Activated CD4-positive, CD25-positive, alpha-beta regulatory T cell treated with anti-CD3 and anti-CD28 coated beads, Interleukin-2, amount 50 U/mL, for 24 hours (primary cell): ENCODE results near the gene SELENOM.
A peak's percentile ranks its signal among the peaks of the same experiment; 100 is the strongest.

ENCODE experiments used
- ATAC-seq, 2 donors: fragments of 150-1000 bp; cut with Tn5 transposase; one replicate each; pipeline ENCODE4 v1.10.0; 2021; ENCODE audit warnings: mild to moderate bottlenecking in 1 of 2, moderate library complexity in 1 of 2

Gene SELENOM

DNA sequence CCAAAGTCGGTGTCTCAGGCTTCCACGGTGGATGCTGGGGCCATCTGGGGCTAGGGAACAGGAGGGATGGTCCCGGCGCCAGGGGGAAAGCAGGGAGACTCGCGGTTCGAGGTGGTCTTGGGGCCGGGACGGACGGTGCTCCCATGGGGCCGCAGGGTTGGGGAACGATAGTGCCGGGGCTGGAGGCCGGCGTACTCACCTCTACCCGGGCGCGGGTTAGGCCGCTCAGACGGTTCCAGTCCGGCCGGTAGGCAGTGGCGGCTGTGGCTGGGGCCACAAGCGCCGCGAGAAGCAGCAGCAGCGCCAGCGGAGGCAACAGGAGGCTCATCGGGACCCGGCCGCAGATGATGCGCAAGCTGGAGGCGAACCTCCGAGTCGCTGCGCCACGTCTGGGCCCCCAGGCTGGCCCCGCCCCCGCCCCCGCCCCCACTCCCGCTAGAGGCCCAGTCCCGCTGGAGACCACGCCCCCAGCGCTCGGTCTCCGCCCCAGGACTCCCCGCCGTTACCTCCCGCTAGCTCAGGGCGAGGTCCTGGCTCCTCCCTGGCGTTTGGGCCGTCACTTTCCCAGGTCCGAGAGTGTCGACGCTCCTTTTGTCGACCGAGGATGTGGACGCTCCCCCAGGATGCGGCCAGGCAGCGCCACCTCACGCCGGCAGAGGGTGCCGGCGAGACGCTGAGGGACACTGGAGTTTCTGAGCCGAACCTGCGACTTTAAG lies at the start of gene SELENOM:
TSS of gene SELENOM (minus strand) at position 391 of the 716 bp plus-strand sequence. CDS start at position 328, 63 bp downstream.
- peak; percentile 94 to 95 for ATAC-seq

DNA sequence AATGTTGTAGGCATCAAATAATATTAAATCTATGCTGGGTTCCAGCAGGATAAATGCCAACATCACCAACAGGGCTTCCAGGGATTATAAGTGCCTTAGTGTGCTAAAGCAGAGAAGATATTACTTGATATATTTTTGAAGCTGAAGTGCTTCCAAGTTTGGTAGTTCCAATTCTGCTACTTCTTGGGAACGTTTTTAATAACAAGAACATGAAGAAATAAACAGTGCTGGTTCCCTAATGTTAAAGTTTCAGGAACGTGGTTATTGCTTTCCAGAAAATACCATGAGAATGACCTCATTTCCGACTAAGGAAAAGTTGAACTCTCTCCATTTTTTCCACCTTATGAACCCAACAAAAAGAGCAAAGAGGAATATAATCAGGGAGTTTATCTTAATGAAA lies 48.1 kb upstream of the SELENOM start:
- ATAC-seq, result no peak

DNA sequence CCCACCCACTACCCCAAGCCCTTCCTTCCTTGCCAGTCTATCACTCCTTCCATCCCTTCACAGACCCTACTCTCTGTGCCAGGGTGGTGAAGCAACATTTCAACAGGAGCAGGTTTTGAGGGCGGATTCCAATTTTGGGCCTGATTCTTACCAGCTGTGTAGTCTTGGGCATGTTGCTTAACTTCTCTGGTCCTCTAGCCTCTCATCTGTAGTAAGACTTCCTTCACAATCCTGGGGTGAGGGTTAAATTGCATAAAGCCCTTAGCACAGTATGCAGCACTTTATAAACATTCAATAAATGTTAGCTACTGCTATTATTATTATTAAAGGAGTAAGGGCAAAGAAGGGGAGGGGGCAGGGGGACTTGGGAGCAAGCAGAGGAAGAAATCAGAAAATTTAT lies 47.6 kb upstream of the SELENOM start:
- no peak for ATAC-seq

DNA sequence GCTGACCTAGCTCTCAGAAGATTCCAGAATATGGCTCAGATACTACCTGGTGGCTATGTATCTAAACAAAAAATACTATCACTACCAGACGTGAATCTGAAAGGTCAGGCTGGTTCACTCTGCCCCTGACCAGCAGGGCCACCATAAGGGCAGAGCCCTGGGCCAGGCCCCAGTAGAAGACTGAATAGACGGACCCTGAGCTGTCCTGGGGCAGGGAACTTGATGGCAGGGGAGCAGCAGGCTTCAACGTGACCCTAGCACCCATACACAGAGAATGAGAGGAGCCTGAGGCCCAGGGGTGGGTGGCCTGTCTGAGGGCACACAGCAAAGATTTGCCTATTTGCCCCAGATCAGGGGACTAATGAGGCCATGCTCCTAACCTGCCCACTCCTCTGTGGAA lies 46.0 kb upstream of the SELENOM start:
- ATAC-seq, result no peak

- no peak for ATAC-seq
These were observed 44.5 kb upstream of the SELENOM start for GRCh38 chr22:31151872-31152271.

GRCh38 chr22:31150615-31151014 lies 43.2 kb upstream of the SELENOM start:
- no peak for ATAC-seq

DNA sequence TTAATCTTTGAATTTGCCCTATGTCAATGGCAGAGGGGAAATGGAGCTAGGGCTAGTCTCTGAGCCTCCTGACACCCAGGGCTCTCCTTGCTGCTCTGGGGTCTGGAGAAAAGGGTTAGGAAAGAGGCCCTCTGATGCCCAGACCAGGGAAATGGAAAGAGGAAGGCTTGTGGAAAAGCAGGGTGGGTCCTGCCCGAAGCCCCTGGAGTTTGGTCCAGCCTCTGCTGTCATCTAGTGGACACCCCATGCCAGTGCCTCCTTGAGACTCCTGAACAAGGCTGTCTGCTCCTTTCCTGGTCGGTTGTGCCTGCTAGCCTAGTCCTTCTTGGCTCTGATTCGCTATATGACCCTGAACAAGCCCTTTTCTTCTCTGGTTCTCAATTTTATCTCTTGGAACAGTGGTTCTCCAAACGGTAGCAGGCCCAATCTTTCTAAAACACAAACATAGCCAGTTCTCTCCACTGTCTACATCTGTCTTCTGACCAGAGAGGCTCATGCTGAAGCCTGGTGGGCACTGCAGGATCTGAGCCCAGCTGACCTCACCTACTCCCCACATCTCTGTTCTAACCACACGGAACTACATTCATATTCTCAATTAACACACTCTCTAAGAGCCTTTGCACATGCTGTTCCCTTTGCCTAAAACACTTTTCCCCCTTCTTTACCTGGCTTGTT lies 41.7 kb upstream of the SELENOM start:
- peak in 1 of 2 donors; percentile 69 for ATAC-seq

DNA sequence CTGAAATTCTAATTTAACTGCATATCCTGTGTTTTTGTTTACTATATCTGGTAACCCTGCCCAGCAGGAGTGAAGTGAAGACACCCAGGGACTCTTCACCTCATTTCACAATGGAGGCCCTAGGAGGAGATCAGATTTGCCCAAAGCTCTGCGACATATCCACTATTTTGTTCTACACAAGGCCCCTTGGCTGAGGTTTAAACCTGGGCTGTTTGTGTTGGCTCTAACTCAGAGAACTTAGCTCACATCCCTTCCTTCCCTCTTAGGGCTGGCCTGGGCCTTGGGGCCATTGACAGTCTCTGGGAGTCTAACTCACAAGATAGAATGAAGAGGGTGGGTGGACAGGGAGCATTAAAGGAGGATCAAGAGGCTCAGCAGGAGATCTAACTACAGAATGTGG lies 41.1 kb upstream of the SELENOM start:
- ATAC-seq, result no peak

GRCh38 chr22:31144223-31144622 lies 36.9 kb upstream of the SELENOM start:
- ATAC-seq, result peak; percentile 58 to 71

DNA sequence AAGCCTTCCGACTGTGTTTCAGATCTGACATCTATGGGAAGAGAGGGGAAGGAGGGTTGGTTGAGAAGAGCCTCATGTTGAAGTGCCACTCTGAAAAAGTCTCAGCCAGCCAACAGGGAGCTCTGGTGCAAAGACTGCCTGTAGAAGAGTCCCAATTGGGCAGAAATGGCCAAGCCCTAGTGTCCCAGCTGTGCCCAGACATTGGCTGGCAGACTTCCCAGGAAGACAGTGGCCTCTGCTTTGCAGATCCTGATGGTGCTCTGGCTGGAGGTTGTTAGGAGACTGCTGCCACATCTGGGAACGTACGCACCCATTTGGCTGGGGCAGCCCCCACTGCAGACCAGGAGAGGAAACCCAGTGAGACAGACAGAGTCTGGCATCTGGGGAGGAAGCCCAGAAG lies 36.2 kb upstream of the SELENOM start:
- no peak for ATAC-seq

DNA sequence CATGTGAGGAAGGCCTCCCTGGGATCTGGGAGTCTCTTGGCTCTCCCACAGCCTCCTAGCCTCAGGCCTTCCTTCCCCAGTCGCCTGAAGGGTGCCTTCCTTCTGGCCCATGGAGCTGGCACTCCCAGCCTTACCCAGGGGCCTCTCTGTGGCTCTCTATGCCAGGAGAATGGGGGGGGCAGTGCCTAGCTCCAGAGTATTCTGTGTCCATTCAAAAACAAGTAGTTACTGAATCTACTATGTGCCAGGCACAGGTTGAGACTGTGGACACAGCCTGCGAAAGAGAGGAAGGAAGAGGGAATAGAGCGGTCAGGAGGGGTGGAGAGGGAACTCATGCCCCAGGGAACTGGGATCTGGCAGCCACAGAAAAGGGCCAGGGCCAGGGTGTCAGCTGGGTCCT lies 35.7 kb upstream of the SELENOM start:
- no peak for ATAC-seq

- ATAC-seq, result no peak
These were observed 34.9 kb upstream of the SELENOM start for GRCh38 chr22:31142285-31142684.

- ATAC-seq, result no peak
These were observed 34.2 kb upstream of the SELENOM start for GRCh38 chr22:31141551-31141950.

GRCh38 chr22:31140746-31141145 lies 33.4 kb upstream of the SELENOM start:
- no peak for ATAC-seq

- no peak for ATAC-seq
These were observed 32.7 kb upstream of the SELENOM start, which contains the start of gene PLA2G3 for GRCh38 chr22:31139866-31140716. Gene PLA2G3 (minus strand): TSS chr22:31140508. CDS start chr22:31140354, 154 bp downstream.

DNA sequence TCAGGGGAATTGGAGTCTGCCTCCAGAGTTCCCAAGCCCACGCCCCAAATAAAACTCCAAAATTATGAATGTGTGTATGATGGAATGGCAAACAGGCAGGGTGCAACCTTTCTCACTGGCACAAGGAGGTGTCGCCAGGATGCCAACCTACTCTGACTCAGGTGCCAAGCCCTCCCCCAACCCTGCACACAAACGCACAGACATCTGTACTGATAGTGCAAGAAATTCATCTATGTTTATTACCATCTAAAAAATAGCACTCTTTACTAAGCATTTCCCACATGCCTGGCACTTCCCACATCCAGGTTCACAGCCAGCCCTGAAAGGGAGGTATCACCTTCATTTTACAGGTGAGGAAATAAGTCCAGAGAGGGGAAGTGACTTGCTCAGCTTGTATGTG lies 31.7 kb upstream of the SELENOM start:
- ATAC-seq, result no peak

DNA sequence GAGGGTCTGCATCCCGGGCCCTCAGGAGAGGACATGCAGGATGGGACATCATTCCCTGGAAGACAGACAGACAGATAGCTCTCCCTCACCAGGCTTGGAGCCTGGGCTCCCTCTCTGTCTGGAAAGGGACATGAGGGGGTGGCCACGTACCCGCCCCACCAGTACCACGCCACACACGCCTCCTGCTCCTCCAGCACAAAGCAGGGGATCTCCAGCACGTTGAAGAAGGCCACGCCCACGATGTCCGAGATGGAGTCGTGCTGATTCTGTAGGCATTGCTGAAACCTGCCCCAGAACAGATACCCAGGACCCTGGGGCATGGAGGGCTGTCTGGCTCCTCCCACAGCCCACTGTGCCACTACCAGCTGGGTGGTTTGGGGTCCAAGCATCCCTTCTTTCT lies 30.8 kb upstream of the SELENOM start:
- ATAC-seq, result no peak

DNA sequence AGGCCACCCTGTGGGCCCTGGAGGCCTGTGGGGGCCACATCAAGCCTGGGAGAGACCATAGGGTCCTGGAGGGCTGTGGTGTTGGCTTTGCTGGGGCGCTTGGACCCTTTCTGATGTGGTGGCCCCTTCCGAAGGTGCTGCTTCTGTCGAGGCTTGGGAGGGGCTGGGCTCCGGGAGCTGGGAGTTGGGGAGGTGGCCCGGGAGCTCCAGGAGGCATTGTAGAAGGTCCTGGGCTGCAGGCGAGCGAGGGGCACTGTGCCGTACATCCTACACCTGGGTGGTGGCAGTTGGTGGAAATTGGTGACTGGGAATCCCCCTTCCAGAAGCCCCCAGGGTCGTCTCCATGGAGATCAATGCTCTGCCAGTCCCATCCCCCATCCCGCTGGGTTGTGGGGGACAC lies 30.4 kb upstream of the SELENOM start:
- ATAC-seq, result no peak

DNA sequence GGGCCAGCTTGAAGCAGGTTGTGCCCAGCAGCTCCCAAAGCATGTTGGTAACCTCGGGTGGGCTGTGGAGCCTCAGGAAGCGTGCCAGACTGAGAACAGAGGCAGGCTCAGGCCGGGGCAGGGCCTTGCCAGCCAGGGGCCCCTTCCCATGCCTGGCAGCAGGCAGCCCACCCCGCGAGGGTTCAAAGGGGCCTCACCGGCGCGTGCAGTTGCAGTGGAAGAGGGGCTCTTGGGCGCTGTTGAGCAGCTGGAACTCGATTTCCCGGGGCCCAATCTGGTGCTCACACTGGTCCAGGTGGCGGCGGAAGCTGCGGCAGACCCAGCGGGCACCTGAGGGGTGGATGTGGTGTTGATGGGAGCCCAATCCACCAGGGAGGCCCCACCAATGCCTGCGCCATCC lies 29.3 kb upstream of the SELENOM start:
- ATAC-seq, result no peak

- ATAC-seq, result no peak
These were observed 28.8 kb upstream of the SELENOM start for GRCh38 chr22:31136155-31136554.

DNA sequence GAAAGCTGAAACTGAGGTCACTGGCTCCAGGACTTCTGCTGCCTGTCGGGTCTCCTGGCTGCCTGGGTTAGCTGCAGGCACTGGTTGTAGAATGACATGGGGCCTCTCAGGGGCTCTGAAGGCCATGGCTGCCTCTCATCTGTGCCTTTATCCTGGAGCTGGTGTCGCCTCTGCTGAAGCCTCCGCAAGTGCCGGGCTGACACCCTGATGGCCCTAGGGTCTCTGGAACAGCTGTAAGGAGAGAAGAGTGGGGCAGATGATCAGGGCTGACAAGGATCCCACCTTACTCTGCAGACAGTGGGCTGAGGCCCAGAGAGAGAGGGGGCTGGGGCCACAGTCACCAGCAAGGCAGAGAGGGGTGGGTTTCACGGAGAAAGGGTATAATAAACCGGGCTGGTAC lies 28.3 kb upstream of the SELENOM start:
- no peak for ATAC-seq

DNA sequence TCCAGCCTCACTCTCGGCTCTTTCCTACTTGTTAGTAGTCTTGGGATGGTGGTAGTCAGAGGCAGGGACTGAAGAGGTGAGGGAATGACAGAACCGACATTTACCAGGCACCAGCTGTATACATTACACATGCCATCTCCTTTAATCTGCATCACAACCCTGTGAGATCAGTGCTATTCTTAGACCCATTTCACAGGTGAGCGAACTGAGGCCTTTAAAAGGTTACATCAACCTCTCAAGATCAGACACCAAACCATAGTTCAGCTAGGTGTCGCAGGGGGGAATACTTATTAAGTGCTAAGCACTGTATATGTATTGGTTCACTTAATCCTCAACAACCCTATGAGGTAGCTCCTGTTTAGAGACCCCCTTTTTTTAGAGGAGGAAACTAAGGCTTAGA lies 27.3 kb upstream of the SELENOM start:
- ATAC-seq, result no peak

DNA sequence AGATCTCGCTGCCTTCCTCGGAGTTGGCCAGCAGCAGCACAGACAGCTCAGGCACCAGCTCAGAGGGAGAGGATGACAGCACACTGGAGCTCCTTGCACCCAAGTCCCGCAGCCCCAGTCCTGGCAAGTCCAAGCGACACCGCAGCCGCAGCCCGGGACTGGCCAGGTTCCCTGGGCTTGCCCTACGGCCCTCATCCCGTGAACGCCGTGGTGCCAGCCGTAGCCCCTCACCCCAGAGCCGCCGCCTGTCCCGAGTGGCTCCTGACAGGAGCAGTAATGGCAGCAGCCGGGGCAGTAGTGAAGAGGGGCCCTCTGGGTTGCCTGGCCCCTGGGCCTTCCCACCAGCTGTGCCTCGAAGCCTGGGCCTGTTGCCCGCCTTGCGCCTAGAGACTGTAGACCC lies 26.5 kb upstream of the SELENOM start:
- ATAC-seq, result no peak

GRCh38 chr22:31130873-31131272 lies 23.5 kb upstream of the SELENOM start:
- no peak for ATAC-seq
